ENCODE results near the gene SLC2A6. TPM values are rescaled to one million over a fixed set of nuclear protein-coding genes. Genes with fewer than 3 reads are reported as not detected.

Gene SLC2A6
- total and polyA plus RNA-seq, 2 of the 8 experiments (the other 6 are each of a cell fraction or from before 2014, with no cell fraction given), result 16.6 to 17.8 TPM

GRCh38 chr9:133493845-133494540, 15.1 kb upstream of the SLC2A6 start (continued):
- TF ChIP-seq SIN3A (conservative IDR thresholded peaks at IDR 0.05 in 1 of 2, IDR thresholded peaks at IDR 0.05 in 1 of 2; ENCODE audit: low read depth in 1 of 2, low read length in 2 of 2), result no peak
- TF ChIP-seq RXRA (IDR thresholded peaks at IDR 0.05; ENCODE audit: insufficient read depth, low read depth, low read length), result no peak
- no peak for TF ChIP-seq GABPA (IDR thresholded peaks at IDR 0.05; ENCODE audit: borderline replicate concordance, insufficient read depth, low read length)
- no peak for TF ChIP-seq ASH2L (IDR thresholded peaks at IDR 0.05; ENCODE audit: low read length)
